OCI-LY7 (cell line): ENCODE results near the gene TMEM234.

ENCODE experiments used
- CTCF ChIP-seq: fragments of 200-600 bp; sonication (generic); conservative IDR thresholded peaks from 2 replicates; pipeline ENCODE4 v1.5.1; 2014; ENCODE audit warnings: mild to moderate bottlenecking, antibody characterized with exemption, low read length, moderate library complexity, mixed read lengths
- EZH2phosphoT487 ChIP-seq: fragments of 200-600 bp; sonication (generic); IDR thresholded peaks from 2 replicates; pipeline ENCODE4 v1.6.1; 2018; ENCODE audit warnings: low read depth, borderline replicate concordance, mild to moderate bottlenecking, mixed run types, antibody characterized with exemption, low read length, moderate library complexity, mixed read lengths

- TF ChIP-seq CTCF (0 out of 2 replicates have a peak, but pooled peaks have one; percentile 17), EZH2phosphoT487 (no peak)
Observed at GRCh38 chr1:32223683-32224082, 1.5 kb upstream of the TMEM234 start.
